ENCODE data around the gene PNPO.

DNA sequence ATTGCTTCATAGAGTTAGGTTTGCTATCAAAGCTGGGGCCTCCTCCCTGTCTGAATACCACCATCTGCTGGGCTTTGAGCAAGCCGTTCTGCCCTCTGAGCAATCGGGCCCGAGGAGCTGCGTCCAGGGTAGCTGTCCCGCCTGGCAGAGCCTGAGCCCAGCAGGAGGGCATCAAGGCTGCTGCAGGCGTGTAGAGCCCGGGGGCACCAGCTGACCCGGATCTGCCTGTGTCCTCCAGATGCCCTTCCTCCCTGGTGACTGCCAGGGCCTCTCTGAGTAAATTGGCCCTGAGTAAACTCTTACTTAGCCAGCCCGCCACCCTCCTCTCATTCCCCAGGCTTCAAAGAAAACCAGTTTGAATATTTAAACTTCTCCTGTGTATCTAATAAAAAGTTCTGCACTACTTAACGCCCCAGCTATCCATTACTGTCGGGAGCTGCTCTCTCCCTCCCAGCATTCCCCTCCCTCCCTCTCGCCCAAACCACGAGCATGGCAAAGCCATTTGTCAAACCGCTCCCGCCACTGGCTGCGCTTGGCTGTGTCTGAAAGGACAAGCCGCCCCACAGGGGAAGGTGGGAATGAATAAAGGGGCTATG, 46.0 kb downstream of the PNPO start:
- TF ChIP-seq, protein P1, sequence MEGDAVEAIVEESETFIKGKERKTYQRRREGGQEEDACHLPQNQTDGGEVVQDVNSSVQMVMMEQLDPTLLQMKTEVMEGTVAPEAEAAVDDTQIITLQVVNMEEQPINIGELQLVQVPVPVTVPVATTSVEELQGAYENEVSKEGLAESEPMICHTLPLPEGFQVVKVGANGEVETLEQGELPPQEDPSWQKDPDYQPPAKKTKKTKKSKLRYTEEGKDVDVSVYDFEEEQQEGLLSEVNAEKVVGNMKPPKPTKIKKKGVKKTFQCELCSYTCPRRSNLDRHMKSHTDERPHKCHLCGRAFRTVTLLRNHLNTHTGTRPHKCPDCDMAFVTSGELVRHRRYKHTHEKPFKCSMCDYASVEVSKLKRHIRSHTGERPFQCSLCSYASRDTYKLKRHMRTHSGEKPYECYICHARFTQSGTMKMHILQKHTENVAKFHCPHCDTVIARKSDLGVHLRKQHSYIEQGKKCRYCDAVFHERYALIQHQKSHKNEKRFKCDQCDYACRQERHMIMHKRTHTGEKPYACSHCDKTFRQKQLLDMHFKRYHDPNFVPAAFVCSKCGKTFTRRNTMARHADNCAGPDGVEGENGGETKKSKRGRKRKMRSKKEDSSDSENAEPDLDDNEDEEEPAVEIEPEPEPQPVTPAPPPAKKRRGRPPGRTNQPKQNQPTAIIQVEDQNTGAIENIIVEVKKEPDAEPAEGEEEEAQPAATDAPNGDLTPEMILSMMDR (conservative IDR thresholded peaks at IDR 0.05; ENCODE audit: low read depth, low read length): no peak
- TF ChIP-seq EZH2 (IDR thresholded peaks at IDR 0.05; ENCODE audit: low read length, unreplicated experiment): no peak

All from PC-3 (cell line).